HL-60 (cell line): ENCODE measurements around the gene KLF16.

Source experiments
- CTCF ChIP-seq: IDR thresholded peaks from one replicate; pipeline ENCODE4 v1.5.1; 2011; ENCODE audit warnings: low read length, control low read depth, inconsistent platforms; ENCODE audit not compliant: insufficient read depth
- GABPA ChIP-seq: IDR thresholded peaks from 2 replicates; pipeline ENCODE4 v1.6.1; 2012; ENCODE audit warnings: low read depth
- POLR2AphosphoS5 ChIP-seq: IDR thresholded peaks from 2 replicates; pipeline ENCODE4 v1.6.1; 2012; ENCODE audit warnings: low read depth
- REST ChIP-seq: IDR thresholded peaks from 2 replicates; pipeline ENCODE4 v1.6.1; 2012; ENCODE audit warnings: low read depth; ENCODE audit not compliant: insufficient replicate concordance
- SPI1 ChIP-seq: IDR thresholded peaks from 2 replicates; pipeline ENCODE4 v1.6.1; 2012; ENCODE audit warnings: low read depth, mild to moderate bottlenecking, borderline replicate concordance

GRCh38 chr19:1909761-1910080, 46.3 kb upstream of the KLF16 start:
- TF ChIP-seq REST: no peak
- TF ChIP-seq CTCF: no peak
- no peak for TF ChIP-seq POLR2AphosphoS5
- TF ChIP-seq SPI1: no peak
- TF ChIP-seq GABPA: no peak
